IMR-90 (cell line): Measurements from ENCODE around the gene LRRC40. TPM values are rescaled to one million over a fixed set of nuclear protein-coding genes. Genes with fewer than 3 reads are reported as not detected.

Experiments used
- ATAC-seq: fragments of 200-7000 bp; cut with Tn5 transposase; 2 replicates; pipeline ENCODE4 v1.9.1; 2020; ENCODE audit warnings: low read depth, mild to moderate bottlenecking, moderate library complexity
- BruUV-seq: library from RNA; stranded (reverse); fragments of 400-500 nt; replicated peaks from 2 replicates; lab custom pipeline; 2021; lab: Mats Ljungman, UMichigan
- CTCF ChIA-PET: fragments of 300-600 bp; formaldehyde crosslinking; extraction: SDS; loops from one replicate; lab custom pipeline; 2021; ENCODE audit warnings: antibody characterized with exemption; lab: Yijun Ruan, JAX
- POLR2A ChIA-PET: fragments of 300-600 bp; sonication (Branson Sonifier 250); formaldehyde crosslinking; loops from one replicate; lab custom pipeline; 2022; ENCODE audit warnings: antibody characterized with exemption; ENCODE audit not compliant: unreplicated experiment; lab: Charles Lee
- DNase-seq: peaks from one replicate; pipeline ENCODE4 v3.0.0; 2013
- H2AFZ ChIP-seq: replicated peaks from 2 replicates; pipeline ENCODE3; 2013; ENCODE audit warnings: low read length, mild to moderate bottlenecking; ENCODE audit not compliant: poor library complexity
- H2AK5ac ChIP-seq: 2 replicates; pipeline ENCODE4 v1.6.1; 2013; ENCODE audit warnings: low read depth, low read length, inconsistent platforms
- H2AK9ac ChIP-seq: replicated peaks from 2 replicates; pipeline ENCODE3; 2013; ENCODE audit warnings: mild to moderate bottlenecking, low read depth, low read length, moderate library complexity; ENCODE audit not compliant: poor library complexity
- H2BK120ac ChIP-seq: 2 replicates; pipeline ENCODE4 v1.6.1; 2013; ENCODE audit warnings: low read depth, low read length, inconsistent platforms
- H2BK15ac ChIP-seq: 3 replicates; pipeline ENCODE4 v1.6.1; 2013; ENCODE audit warnings: low read depth, low read length, inconsistent platforms
- H2BK20ac ChIP-seq: 2 replicates; pipeline ENCODE4 v1.6.1; 2013; ENCODE audit warnings: low read depth, mild to moderate bottlenecking, inconsistent platforms, low read length, moderate library complexity
- H2BK5ac ChIP-seq: 2 replicates; pipeline ENCODE4 v1.6.1; 2013; ENCODE audit warnings: mild to moderate bottlenecking, low read depth, low read length, inconsistent platforms; ENCODE audit not compliant: poor library complexity, severe bottlenecking
- H3K14ac ChIP-seq: replicated peaks from 2 replicates; pipeline ENCODE4 v1.6.1; 2013; ENCODE audit warnings: low read depth, low read length, inconsistent platforms
- H3K18ac ChIP-seq: 2 replicates; pipeline ENCODE4 v1.6.1; 2013; ENCODE audit warnings: low read depth, low read length, control low read depth
- H3K23ac ChIP-seq: 2 replicates; pipeline ENCODE4 v1.6.1; 2013; ENCODE audit warnings: low read depth, low read length, inconsistent platforms
- H3K27ac ChIP-seq: 2 replicates; pipeline ENCODE4 v1.5.1; 2013; ENCODE audit warnings: mild to moderate bottlenecking, control low read depth, low read length; ENCODE audit not compliant: insufficient read depth
- H3K27me3 ChIP-seq: 2 replicates; pipeline ENCODE4 v1.6.1; 2013; ENCODE audit warnings: low read length; ENCODE audit not compliant: control insufficient read depth, insufficient read depth
- H3K36me3 ChIP-seq: 2 replicates; pipeline ENCODE4 v1.6.1; 2013; ENCODE audit warnings: low read length, mixed read lengths; ENCODE audit not compliant: control insufficient read depth, insufficient read depth
- H3K4ac ChIP-seq: 2 replicates; pipeline ENCODE4 v1.6.1; 2013; ENCODE audit warnings: low read depth, low read length, inconsistent platforms
- H3K4me1 ChIP-seq: 2 replicates; pipeline ENCODE4 v1.6.1; 2013; ENCODE audit warnings: low read length, mixed read lengths; ENCODE audit not compliant: control insufficient read depth, insufficient read depth
- H3K4me2 ChIP-seq: 2 replicates; pipeline ENCODE4 v1.6.1; 2013; ENCODE audit warnings: low read depth, mild to moderate bottlenecking, control low read depth, low read length, moderate library complexity
- H3K4me3 ChIP-seq: 2 replicates; pipeline ENCODE4 v1.5.1; 2013; ENCODE audit warnings: low read depth, mild to moderate bottlenecking, control low read depth, low read length, moderate library complexity; ENCODE audit not compliant: insufficient read depth
- H3K56ac ChIP-seq: 2 replicates; pipeline ENCODE4 v1.6.1; 2013; ENCODE audit warnings: low read length, inconsistent platforms; ENCODE audit not compliant: insufficient read depth; ENCODE audit errors: extremely low read depth
- H3K79me1 ChIP-seq, 2 experiments: 2 replicates each; pipeline ENCODE4 v1.6.1; 2013; ENCODE audit warnings: low read length in 2 of 2, inconsistent platforms in 1 of 2, low read depth in 1 of 2
- H3K9ac ChIP-seq: 2 replicates; pipeline ENCODE4 v1.6.1; 2013; ENCODE audit warnings: low read depth, low read length, control low read depth
- H3K9me1 ChIP-seq: 2 replicates; pipeline ENCODE4 v1.6.1; 2013; ENCODE audit warnings: low read length, inconsistent platforms; ENCODE audit not compliant: insufficient read depth
- H3K9me3 ChIP-seq: 2 replicates; pipeline ENCODE4 v1.6.1; 2013; ENCODE audit warnings: low read length; ENCODE audit not compliant: control insufficient read depth, insufficient read depth
- H4K20me1 ChIP-seq: 2 replicates; pipeline ENCODE4 v1.6.1; 2013; ENCODE audit warnings: low read length, inconsistent platforms; ENCODE audit not compliant: insufficient read depth
- H4K5ac ChIP-seq: 2 replicates; pipeline ENCODE4 v1.6.1; 2013; ENCODE audit warnings: mild to moderate bottlenecking, low read depth, low read length, control low read depth
- H4K8ac ChIP-seq, 2 experiments: 2 replicates each; pipeline ENCODE4 v1.6.1; 2013; ENCODE audit warnings: low read depth in 2 of 2, low read length in 2 of 2, control low read depth in 1 of 2, inconsistent platforms in 1 of 2
- H4K91ac ChIP-seq: 2 replicates; pipeline ENCODE4 v1.6.1; 2013; ENCODE audit warnings: low read depth, low read length, inconsistent platforms; ENCODE audit not compliant: insufficient read depth
- CEBPB ChIP-seq: IDR thresholded peaks from 2 replicates; pipeline ENCODE4 v1.6.1; 2012; ENCODE audit warnings: low read depth, low read length, improper control_type of control experiment
- FOS ChIP-seq: fragments of 150-350 bp; IDR thresholded peaks from 2 replicates; pipeline ENCODE4 v1.6.1; 2016; ENCODE audit warnings: low read depth, low read length
- MAFK ChIP-seq: IDR thresholded peaks from 2 replicates; pipeline ENCODE4 v1.6.1; 2012; ENCODE audit warnings: low read depth, low read length, improper control_type of control experiment
- RAD21 ChIP-seq: IDR thresholded peaks from 2 replicates; pipeline ENCODE4 v1.6.1; 2012; ENCODE audit warnings: low read length, improper control_type of control experiment
- RCOR1 ChIP-seq: IDR thresholded peaks from 2 replicates; pipeline ENCODE4 v1.6.1; 2012; ENCODE audit warnings: mild to moderate bottlenecking, low read length, improper control_type of control experiment; ENCODE audit not compliant: insufficient replicate concordance
- SMC3 ChIP-seq: fragments of 150-350 bp; IDR thresholded peaks from 2 replicates; pipeline ENCODE4 v1.6.1; 2016; ENCODE audit warnings: low read depth, mild to moderate bottlenecking, antibody characterized with exemption, low read length, moderate library complexity
- WGBS, 2 experiments: methylation state at CpG; one replicate each; pipeline versions ENCODE4 v1.1.5 to v1.1.7; 2013; ENCODE audit warnings: missing lambda C conversion rate in 2 of 2; ENCODE audit not compliant: insufficient read length in 1 of 2; ENCODE audit errors: extremely low coverage in 2 of 2; 5-methylcytosine and 5-hydroxymethylcytosine counted together
- dilution Hi-C: fragments of 300-500 bp; cut with HindIII; formaldehyde crosslinking; loops from one replicate; pipeline ENCODE4 v1.14.3; 2018; ENCODE audit warnings: low sequenced_read_pairs; ENCODE audit not compliant: unreplicated experiment
- in situ Hi-C: fragments of 300-500 bp; cut with MboI; formaldehyde crosslinking; loops from 3 replicates; pipeline ENCODE4 v1.14.3; 2019; ENCODE audit warnings: low sequenced_read_pairs, inconsistent platforms, mixed read lengths
- intact Hi-C: fragments of 100-400 bp; cut with micrococcal nuclease; formaldehyde crosslinking; loops from 2 replicates; pipeline ENCODE4 v1.10.0; 2022
- polyA plus RNA-seq, 3 experiments: library from polyadenylated mRNA; depleted of rRNA; stranded (reverse); fragments of >200 nt; gene quantifications; 2 replicates each; pipeline ENCODE4 v1.2.3, GENCODE V29; 2012; ENCODE audit warnings: low replicate concordance in 1 of 3
- total RNA-seq: library from RNA; depleted of rRNA; stranded (reverse); fragments of >200 nt; gene quantifications from 2 replicates; pipeline ENCODE4 v1.2.3, GENCODE V29; 2012
- TF ChIP-seq, protein P1 (sequence below): fragments of 150-350 bp; IDR thresholded peaks from 2 replicates; pipeline ENCODE4 v1.6.1; 2016; ENCODE audit warnings: low read depth, mild to moderate bottlenecking, low read length, moderate library complexity, borderline replicate concordance
- TF ChIP-seq, protein P2 (sequence below): fragments of 150-350 bp; IDR thresholded peaks from 2 replicates; pipeline ENCODE4 v1.6.1; 2017; ENCODE audit warnings: mild to moderate bottlenecking, antibody characterized with exemption, low read length, low read depth

LRRC40 gene
- total and polyA plus RNA-seq, 2 of the 4 experiments (the other 2 are of a cell fraction), result 11.1 to 17.4 TPM

DNA sequence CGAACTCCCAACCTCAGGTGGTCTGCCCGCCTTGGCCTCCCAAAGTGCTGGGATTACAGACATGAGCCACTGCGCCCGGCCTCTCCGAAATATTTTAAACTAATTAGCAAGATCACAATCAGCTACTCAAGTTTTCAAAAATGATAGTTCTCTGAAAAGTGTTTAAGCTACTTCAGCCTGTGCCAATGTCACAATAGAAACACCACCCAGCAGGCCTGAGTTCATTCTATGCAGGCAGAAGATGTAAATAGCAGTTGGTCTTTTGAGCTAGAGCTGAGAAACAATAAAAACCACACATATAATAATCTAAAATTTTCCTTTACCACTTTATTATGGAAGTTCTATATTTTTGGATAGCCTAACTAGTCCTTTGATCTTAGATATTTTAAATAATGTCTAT, 96.1 kb downstream of the LRRC40 start:
- dilution Hi-C loops (no loop called here), in situ Hi-C loops (no loop called here), intact Hi-C loops (no loop called here)
- Histone ChIP-seq H3K9me3 (no peaks in the 10 kb centered on the region), H3K4me1 (no peaks in the 10 kb centered on the region), H4K8ac (no peak overlapping the region), H2BK5ac (no peak overlapping the region), H4K5ac (no peak overlapping the region), H3K27ac (no peak overlapping the region), H3K27me3 (no peaks in the 10 kb centered on the region; the same call in 1 of the 2 replicates), H3K4me2 (no peak overlapping the region), H3K9me1 (no peaks in the 10 kb centered on the region), H3K14ac (no peak overlapping the region), H2BK15ac (no peak overlapping the region), H2BK120ac (no peak overlapping the region), H3K79me1 (no peaks in the 10 kb centered on the region), H3K36me3 (no peaks in the 10 kb centered on the region), H2AK5ac (no peak overlapping the region), H2BK20ac (no peak overlapping the region), H4K91ac (no peak overlapping the region), H3K4me3 (no peak overlapping the region), H2AK9ac (no peak overlapping the region), H3K23ac (no peak overlapping the region), H3K18ac (no peak overlapping the region), H3K56ac (no peak overlapping the region), H2AFZ (no peak overlapping the region), H4K20me1 (no peaks in the 10 kb centered on the region), H3K4ac (no peak overlapping the region), H3K9ac (no peak overlapping the region)
- DNase-seq, result no peak
- no TSS peak for BruUV-seq
- 70% methylated on average over 2 of the region's 5 CpGs; no CpG with 5 or more reads in 1 of the 2 experiments for WGBS, 2 experiments
- POLR2A ChIA-PET, result no interaction called here
- TF ChIP-seq RAD21 (no peak), MAFK (no peak), CEBPB (no peak), RCOR1 (no peak), SMC3 (no peak), FOS (no peak)
- TF ChIP-seq, protein P1, sequence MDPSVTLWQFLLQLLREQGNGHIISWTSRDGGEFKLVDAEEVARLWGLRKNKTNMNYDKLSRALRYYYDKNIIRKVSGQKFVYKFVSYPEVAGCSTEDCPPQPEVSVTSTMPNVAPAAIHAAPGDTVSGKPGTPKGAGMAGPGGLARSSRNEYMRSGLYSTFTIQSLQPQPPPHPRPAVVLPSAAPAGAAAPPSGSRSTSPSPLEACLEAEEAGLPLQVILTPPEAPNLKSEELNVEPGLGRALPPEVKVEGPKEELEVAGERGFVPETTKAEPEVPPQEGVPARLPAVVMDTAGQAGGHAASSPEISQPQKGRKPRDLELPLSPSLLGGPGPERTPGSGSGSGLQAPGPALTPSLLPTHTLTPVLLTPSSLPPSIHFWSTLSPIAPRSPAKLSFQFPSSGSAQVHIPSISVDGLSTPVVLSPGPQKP, result no peak
- TF ChIP-seq, protein P2, sequence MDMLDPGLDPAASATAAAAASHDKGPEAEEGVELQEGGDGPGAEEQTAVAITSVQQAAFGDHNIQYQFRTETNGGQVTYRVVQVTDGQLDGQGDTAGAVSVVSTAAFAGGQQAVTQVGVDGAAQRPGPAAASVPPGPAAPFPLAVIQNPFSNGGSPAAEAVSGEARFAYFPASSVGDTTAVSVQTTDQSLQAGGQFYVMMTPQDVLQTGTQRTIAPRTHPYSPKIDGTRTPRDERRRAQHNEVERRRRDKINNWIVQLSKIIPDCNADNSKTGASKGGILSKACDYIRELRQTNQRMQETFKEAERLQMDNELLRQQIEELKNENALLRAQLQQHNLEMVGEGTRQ, result no peak
- ATAC-seq, result no peak
- CTCF ChIA-PET, result interaction anchor here (0.7 kb wide), 1 partner anchor 33 kb away, joined by 3 read pairs; no protein-coding TSS in a partner anchor
